Neural cell (in vitro differentiated cells): ENCODE results near the gene MMP14. TPM values are rescaled to one million over a fixed set of nuclear protein-coding genes. Genes with fewer than 3 reads are reported as not detected.

Experiments
- H2AFZ ChIP-seq: fragments of 200-600, 300-800 bp; sonication (generic), shearing (Covaris generic); 2 replicates; pipeline ENCODE4 v1.6.0; 2014; ENCODE audit warnings: low read depth, mild to moderate bottlenecking, antibody characterized with exemption, low read length, moderate library complexity
- H3F3A ChIP-seq: fragments of 200-600 bp; shearing (Covaris generic); 2 replicates; pipeline ENCODE4 v1.6.1; 2016; ENCODE audit warnings: mild to moderate bottlenecking, moderate library complexity, mixed read lengths, antibody characterized with exemption, low read length; ENCODE audit not compliant: insufficient read depth, poor library complexity, severe bottlenecking
- H3K27ac ChIP-seq: fragments of 200-600, 300-800 bp; sonication (generic), shearing (Covaris generic); 2 replicates; pipeline ENCODE4 v1.5.1; 2014; ENCODE audit warnings: mild to moderate bottlenecking, low read length, moderate library complexity
- H3K27me3 ChIP-seq: fragments of 300-800, 200-600 bp; sonication (generic), shearing (Covaris generic); 2 replicates; pipeline ENCODE4 v1.6.0; 2014; ENCODE audit warnings: mild to moderate bottlenecking, low read depth, low read length, moderate library complexity; ENCODE audit not compliant: insufficient read depth
- H3K36me3 ChIP-seq: fragments of 300-800, 200-600 bp; sonication (generic), shearing (Covaris generic); 2 replicates; pipeline ENCODE4 v1.5.1; 2014; ENCODE audit warnings: mild to moderate bottlenecking, antibody characterized with exemption, low read length, moderate library complexity; ENCODE audit not compliant: insufficient read depth
- H3K4me2 ChIP-seq: fragments of 300-800, 200-600 bp; sonication (generic), shearing (Covaris generic); 2 replicates; pipeline ENCODE4 v1.6.0; 2014; ENCODE audit warnings: mild to moderate bottlenecking, low read length
- H3K4me3 ChIP-seq: fragments of 300-800, 200-600 bp; sonication (generic), shearing (Covaris generic); 2 replicates; pipeline ENCODE4 v1.5.1; 2014; ENCODE audit warnings: mild to moderate bottlenecking, low read length, moderate library complexity
- H3K79me2 ChIP-seq: fragments of 200-600 bp; shearing (Covaris generic); replicated peaks from 2 replicates; pipeline ENCODE4 v1.6.0; 2014; ENCODE audit warnings: mild to moderate bottlenecking, low read length, moderate library complexity; ENCODE audit not compliant: insufficient read depth
- H3K9ac ChIP-seq: fragments of 300-800, 200-600 bp; sonication (generic), shearing (Covaris generic); 2 replicates; pipeline ENCODE4 v1.6.1; 2016; ENCODE audit warnings: mild to moderate bottlenecking, low read length, mixed read lengths
- H3K9me2 ChIP-seq: fragments of 200-600 bp; shearing (Covaris generic); 2 replicates; pipeline ENCODE4 v1.6.1; 2016; ENCODE audit warnings: mild to moderate bottlenecking, low read length, mixed read lengths; ENCODE audit not compliant: insufficient read depth
- H3K9me3 ChIP-seq: fragments of 200-600, 300-800 bp; sonication (generic), shearing (Covaris generic); 2 replicates; pipeline ENCODE4 v1.6.1; 2016; ENCODE audit warnings: mild to moderate bottlenecking, mixed run types, low read length, moderate library complexity, mixed read lengths
- H4K20me1 ChIP-seq: fragments of 200-600 bp; shearing (Covaris generic); 2 replicates; pipeline ENCODE4 v1.6.1; 2016; ENCODE audit warnings: mild to moderate bottlenecking, mixed run types; ENCODE audit not compliant: insufficient read depth
- CTCF ChIP-seq: fragments of 450-650 bp; IDR thresholded peaks from 2 replicates; pipeline ENCODE4 v1.5.1; 2014; ENCODE audit warnings: antibody characterized with exemption, mild to moderate bottlenecking, moderate library complexity; ENCODE audit not compliant: poor library complexity, severe bottlenecking
- EP300 ChIP-seq: fragments of 450-650 bp; conservative IDR thresholded peaks from 2 replicates; pipeline ENCODE4 v1.6.1; 2014; ENCODE audit warnings: antibody characterized with exemption, mild to moderate bottlenecking, moderate library complexity; ENCODE audit not compliant: poor library complexity, severe bottlenecking
- EZH2 ChIP-seq: fragments of 200-600, 300-800 bp; shearing (Covaris generic), sonication (generic); IDR thresholded peaks from 2 replicates; pipeline ENCODE4 v1.6.1; 2014; ENCODE audit warnings: antibody characterized with exemption, low read length, borderline replicate concordance, mild to moderate bottlenecking; ENCODE audit not compliant: insufficient read depth, poor library complexity, severe bottlenecking
- MXI1 ChIP-seq: fragments of 450-650 bp; conservative IDR thresholded peaks from 2 replicates; pipeline ENCODE4 v1.6.1; 2014; ENCODE audit warnings: antibody characterized with exemption, mild to moderate bottlenecking; ENCODE audit not compliant: poor library complexity, severe bottlenecking
- POLR2AphosphoS5 ChIP-seq: IDR thresholded peaks from 2 replicates; pipeline ENCODE4 v1.6.1; 2012
- RAD21 ChIP-seq: fragments of 450-650 bp; conservative IDR thresholded peaks from 2 replicates; pipeline ENCODE4 v1.6.1; 2014; ENCODE audit warnings: antibody characterized with exemption, mild to moderate bottlenecking, moderate library complexity
- REST ChIP-seq: IDR thresholded peaks from 2 replicates; pipeline ENCODE4 v1.6.1; 2012; ENCODE audit warnings: borderline replicate concordance
- SMC3 ChIP-seq: fragments of 450-650 bp; conservative IDR thresholded peaks from 2 replicates; pipeline ENCODE4 v1.6.1; 2014; ENCODE audit warnings: antibody characterized with exemption, mild to moderate bottlenecking, moderate library complexity; ENCODE audit not compliant: poor library complexity
- TAF1 ChIP-seq: IDR thresholded peaks from 2 replicates; pipeline ENCODE4 v1.6.1; 2012; ENCODE audit warnings: low read depth
- polyA plus RNA-seq: library from polyadenylated mRNA; depleted of rRNA; stranded (reverse); fragments of >200 nt; gene quantifications from 2 replicates; pipeline ENCODE4 v1.2.3, GENCODE V29; 2014

Gene MMP14
- polyA plus RNA-seq, 1 donor from 2014 or later = 1.5 TPM

GRCh38 chr14:22811722-22812121 lies 24.7 kb upstream of the MMP14 start:
- Histone ChIP-seq H2AFZ (no peak overlapping the region), H3F3A (no peaks in the 10 kb centered on the region), H3K9me3 (no peaks in the 10 kb centered on the region), H4K20me1 (no peaks in the 10 kb centered on the region), H3K4me3 (no peak overlapping the region), H3K27me3 (no peaks in the 10 kb centered on the region), H3K4me2 (no peak overlapping the region), H3K27ac (no peak overlapping the region), H3K9me2 (no peaks in the 10 kb centered on the region), H3K9ac (no peak overlapping the region), H3K36me3 (no peaks in the 10 kb centered on the region), H3K79me2 (no peaks in the 10 kb centered on the region)
- TF ChIP-seq SMC3 (no peak), EZH2 (no peak)

- no peaks in the 10 kb centered on the region for H4K20me1 ChIP-seq
- H3K9me2 ChIP-seq = no peaks in the 10 kb centered on the region
- H3K4me2 ChIP-seq = no peak overlapping the region
- H3K36me3 ChIP-seq = no peaks in the 10 kb centered on the region
- H2AFZ ChIP-seq = no peak overlapping the region
- no peaks in the 10 kb centered on the region for H3K27me3 ChIP-seq
- no peak for TF ChIP-seq EP300
- no peak for TF ChIP-seq REST
- no peak for TF ChIP-seq RAD21
- no peak for TF ChIP-seq POLR2AphosphoS5
- no peak for TF ChIP-seq CTCF
- no peak for TF ChIP-seq SMC3
- TF ChIP-seq MXI1 = no peak
- TF ChIP-seq EZH2 = no peak
- TF ChIP-seq TAF1 = no peak
- H3K9ac ChIP-seq = no peak overlapping the region
- no peak overlapping the region for H3K4me3 ChIP-seq
- H3K27ac ChIP-seq = no peak overlapping the region
- H3K79me2 ChIP-seq = no peaks in the 10 kb centered on the region
- no peaks in the 10 kb centered on the region for H3F3A ChIP-seq
- no peaks in the 10 kb centered on the region for H3K9me3 ChIP-seq
Measured at GRCh38 chr14:22812744-22813143, 23.6 kb upstream of the MMP14 start.

GRCh38 chr14:22813145-22813544 lies 23.2 kb upstream of the MMP14 start:
- H3K27ac ChIP-seq = no peak overlapping the region
- no peaks in the 10 kb centered on the region for H3K9me3 ChIP-seq
- H3F3A ChIP-seq = no peaks in the 10 kb centered on the region
- no peaks in the 10 kb centered on the region for H3K36me3 ChIP-seq
- no peak overlapping the region for H3K9ac ChIP-seq
- no peak overlapping the region for H2AFZ ChIP-seq
- no peaks in the 10 kb centered on the region for H3K79me2 ChIP-seq
- H4K20me1 ChIP-seq = no peaks in the 10 kb centered on the region
- H3K4me2 ChIP-seq = no peak overlapping the region
- H3K9me2 ChIP-seq = no peaks in the 10 kb centered on the region
- H3K27me3 ChIP-seq = no peaks in the 10 kb centered on the region
- H3K4me3 ChIP-seq = no peak overlapping the region
- TF ChIP-seq SMC3 (no peak), RAD21 (no peak), CTCF (no peak), EP300 (no peak), EZH2 (no peak), MXI1 (no peak), REST (no peak), TAF1 (no peak), POLR2AphosphoS5 (no peak)
